Measurements from ENCODE around the gene KDM1B.

- TF ChIP-seq EP300 (IDR thresholded peaks at IDR 0.05) (no peak), CTCF (IDR thresholded peaks at IDR 0.05) (no peak)
These were observed 108.4 kb downstream of the KDM1B start for GRCh38 chr6:18263418-18264218.

Measured in gastroesophageal sphincter (tissue), 3 donors.